Nucleus accumbens (tissue), 56 donors: Measurements from ENCODE around the gene CHST7.

Experiments used
- DNase-seq, 56 donors: peaks; one replicate each; lab custom pipeline; 2025; lab: John Stamatoyannopoulos, UW

Gene CHST7

DNA sequence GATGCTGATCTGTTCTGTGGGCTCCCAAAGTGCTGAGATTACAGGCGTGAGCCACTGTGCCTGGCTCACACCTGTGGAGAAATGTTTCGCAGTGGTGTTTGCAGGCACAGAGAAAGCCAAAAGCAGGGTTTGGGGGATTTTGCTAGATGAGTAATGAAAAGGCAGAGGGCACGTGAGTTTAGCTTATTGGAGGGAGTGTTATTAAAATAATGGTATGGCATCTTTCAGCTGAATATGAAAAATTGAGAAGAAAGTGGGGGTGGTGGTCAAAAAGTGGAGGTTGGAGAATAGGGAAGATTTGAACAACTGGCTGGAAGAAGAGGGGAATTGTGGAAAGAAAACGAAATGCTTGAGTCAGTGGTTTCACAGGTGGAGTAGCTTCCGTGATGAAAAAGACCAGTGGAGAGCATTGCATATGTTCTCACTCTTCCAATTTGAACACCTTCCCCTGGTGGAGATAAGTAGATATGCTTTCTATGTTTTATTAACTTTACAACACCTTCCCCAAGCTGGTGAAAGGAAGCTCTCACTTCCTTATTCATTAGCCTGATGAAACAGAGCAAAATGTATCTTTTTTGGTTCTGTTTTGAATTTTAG lies 1.1 kb upstream of the CHST7 start:
- DNase-seq = no peak

GRCh38 chrX:46573892-46574773 lies 568 bp downstream of the CHST7 start:
- DNase-seq = peak in 20 of 56 donors; percentile 0 to 60 (median 16)

DNA sequence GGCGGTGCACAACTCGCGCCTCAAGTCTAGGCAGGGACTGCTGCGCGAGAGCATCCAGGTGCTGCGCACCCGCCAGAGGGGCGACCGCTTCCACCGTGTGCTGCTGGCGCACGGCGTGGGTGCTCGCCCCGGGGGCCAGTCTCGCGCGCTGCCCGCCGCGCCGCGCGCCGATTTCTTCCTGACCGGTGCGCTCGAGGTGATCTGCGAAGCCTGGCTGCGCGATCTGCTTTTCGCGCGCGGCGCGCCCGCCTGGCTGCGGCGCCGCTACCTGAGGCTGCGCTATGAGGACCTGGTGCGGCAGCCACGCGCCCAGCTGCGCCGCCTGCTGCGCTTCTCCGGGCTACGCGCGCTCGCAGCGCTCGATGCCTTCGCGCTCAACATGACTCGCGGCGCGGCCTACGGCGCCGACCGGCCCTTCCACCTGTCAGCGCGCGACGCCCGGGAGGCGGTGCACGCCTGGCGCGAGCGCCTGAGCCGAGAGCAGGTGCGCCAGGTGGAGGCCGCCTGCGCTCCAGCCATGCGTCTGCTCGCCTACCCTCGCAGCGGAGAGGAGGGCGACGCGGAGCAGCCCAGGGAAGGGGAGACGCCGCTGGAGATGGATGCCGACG lies 1.3 kb downstream of the CHST7 start:
- peak in 7 of 56 donors; percentile 1 to 25 (median 4) for DNase-seq

GRCh38 chrX:46575586-46575985 lies 2.0 kb downstream of the CHST7 start:
- DNase-seq = peak in 1 of 56 donors; percentile 3

DNA sequence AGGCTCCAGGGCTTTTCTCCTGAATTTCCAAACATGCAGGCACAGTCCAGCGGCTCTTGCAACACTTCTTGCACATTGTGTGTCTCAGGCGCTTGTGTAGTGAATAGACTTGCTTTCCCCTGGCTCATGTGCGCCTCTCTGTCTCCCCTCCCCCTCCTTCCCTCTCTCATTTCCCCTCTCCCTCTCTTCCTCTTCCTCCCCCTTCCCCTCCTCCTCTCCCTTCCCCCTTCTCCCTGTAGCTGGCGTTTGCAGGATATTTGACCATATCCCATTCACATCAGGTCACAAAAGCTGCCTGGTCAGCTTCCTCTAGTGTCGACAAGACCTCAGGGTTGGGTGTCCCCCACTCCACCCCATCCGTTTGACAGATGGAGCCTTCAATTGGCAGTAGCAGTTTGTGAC lies 2.4 kb downstream of the CHST7 start:
- DNase-seq = peak in 13 of 56 donors; percentile 1 to 25 (median 4)

DNA sequence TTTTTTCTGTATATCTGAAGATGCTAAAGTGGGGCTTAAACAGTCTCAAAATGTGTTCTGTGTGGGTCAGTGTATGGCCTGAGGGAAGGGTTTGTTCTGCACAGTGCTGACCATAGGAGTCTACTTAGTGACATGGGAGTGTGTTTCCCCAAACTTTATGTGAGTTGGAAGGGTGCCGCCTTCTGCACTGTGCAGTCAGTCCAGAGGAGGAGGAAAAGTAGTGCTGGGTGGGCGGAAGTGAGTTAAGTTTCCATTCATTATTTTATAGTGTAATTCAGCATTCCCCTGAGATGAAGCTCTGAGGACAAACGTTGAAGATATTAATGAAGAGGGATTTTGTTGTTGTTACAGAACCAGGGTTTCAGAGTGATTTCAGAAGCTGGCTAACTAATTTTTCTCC lies 2.9 kb downstream of the CHST7 start:
- peak in 4 of 56 donors; percentile 0 to 26 (median 5) for DNase-seq

DNA sequence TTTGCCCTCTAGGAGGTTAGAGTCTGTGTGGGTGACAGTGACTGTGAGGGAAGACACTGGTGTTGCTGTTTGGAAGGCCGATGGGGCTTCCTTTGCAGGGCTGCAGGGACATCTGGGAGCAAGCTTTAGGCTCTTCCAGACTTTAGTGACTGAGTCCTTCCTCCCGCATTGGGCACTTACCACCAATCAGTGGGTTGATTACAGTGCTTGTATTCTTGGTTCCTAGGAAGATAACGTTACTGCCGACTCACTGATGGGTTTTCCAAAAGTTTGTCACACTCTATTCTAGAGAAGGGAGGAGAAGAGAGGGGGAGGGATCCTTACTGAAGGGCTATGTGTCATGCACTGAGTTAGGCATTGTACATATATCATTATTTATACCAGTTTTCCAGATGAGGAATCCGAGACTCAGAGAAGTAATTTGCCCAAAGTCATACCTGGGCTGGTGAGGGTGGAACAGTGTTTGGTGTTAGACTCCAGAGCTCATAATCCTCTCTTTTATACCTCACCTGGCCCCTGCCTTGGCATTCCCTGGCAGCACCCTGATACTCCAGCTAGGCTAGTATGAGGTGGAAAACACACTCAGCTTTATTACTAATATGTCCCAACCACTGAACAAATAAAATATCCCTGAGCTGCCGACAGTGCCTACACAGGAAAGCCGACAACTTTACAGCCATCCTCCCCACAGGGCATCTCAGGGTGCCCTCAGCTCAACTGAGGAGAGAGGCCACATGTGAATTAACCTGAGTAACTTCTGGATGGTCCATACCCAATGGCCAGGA lies 3.8 kb downstream of the CHST7 start:
- no peak for DNase-seq

- DNase-seq = no peak
Observed at GRCh38 chrX:46579250-46579649, 5.7 kb downstream of the CHST7 start.

GRCh38 chrX:46580613-46581012 lies 7.0 kb downstream of the CHST7 start:
- no peak for DNase-seq

- DNase-seq = no peak
Observed at GRCh38 chrX:46582325-46582724, 8.8 kb downstream of the CHST7 start.

DNA sequence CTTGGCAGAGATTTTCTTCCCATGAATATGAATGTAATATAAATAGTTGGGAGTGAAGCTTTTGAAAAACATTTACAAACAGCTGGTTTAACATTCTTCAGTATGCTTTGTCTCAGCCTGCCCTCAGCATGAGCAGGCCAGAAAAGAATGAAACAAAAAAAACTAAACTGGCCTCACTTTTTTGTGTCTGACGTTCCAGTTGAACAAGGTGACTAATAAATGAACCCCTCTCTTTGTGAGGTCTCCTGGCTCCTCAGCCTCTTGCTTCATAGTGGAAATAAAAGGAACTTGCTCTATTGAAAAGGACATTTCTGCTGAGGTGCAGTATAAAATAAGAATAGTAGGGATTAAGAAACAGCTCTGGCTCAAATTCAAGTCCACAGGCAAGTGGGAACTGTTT lies 9.4 kb downstream of the CHST7 start:
- DNase-seq = peak in 2 of 56 donors; percentile 5 to 11

DNA sequence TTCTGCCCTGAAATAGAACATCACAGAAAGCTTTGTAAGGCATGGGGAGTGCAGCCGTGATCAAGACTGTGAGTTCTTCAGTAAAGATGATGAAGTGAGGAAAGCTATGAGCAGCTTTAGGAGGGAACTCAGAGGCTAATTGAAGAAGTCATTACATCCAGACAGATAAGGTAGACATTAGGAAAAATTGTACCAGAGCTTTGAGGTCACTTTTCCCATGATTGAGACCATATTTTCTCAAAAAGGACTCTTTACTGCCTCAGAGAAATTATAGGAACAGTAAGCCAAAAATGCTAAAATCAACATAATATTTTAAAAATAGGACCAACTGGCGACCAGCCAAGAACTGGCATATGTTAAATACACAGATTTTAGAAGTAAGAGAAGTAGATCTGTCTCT lies 11.2 kb downstream of the CHST7 start:
- DNase-seq = no peak

DNA sequence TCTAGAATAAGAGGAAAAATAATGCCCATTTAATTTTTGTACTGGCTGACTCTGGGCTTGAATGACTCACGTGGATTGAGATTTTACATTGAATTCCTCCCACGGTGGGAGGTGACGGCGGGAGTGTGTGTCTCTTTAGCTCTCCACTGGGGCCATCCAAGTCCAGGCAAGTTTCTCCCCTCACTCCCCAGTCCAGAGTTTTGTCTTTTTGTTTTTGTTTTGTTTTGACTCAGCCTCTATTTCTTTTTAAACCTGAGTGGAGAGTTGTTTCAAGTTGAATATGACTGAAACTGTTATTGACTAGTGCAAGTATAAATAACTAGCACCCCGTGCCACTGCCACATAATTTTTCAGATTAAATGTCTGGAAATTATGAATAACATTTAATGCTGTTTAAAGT lies 13.6 kb downstream of the CHST7 start:
- DNase-seq = no peak

GRCh38 chrX:46587753-46588171 lies 14.2 kb downstream of the CHST7 start:
- DNase-seq = no peak

- peak in 13 of 56 donors; percentile 0 to 55 (median 11) for DNase-seq
Observed at GRCh38 chrX:46588263-46588662, 14.7 kb downstream of the CHST7 start.

DNA sequence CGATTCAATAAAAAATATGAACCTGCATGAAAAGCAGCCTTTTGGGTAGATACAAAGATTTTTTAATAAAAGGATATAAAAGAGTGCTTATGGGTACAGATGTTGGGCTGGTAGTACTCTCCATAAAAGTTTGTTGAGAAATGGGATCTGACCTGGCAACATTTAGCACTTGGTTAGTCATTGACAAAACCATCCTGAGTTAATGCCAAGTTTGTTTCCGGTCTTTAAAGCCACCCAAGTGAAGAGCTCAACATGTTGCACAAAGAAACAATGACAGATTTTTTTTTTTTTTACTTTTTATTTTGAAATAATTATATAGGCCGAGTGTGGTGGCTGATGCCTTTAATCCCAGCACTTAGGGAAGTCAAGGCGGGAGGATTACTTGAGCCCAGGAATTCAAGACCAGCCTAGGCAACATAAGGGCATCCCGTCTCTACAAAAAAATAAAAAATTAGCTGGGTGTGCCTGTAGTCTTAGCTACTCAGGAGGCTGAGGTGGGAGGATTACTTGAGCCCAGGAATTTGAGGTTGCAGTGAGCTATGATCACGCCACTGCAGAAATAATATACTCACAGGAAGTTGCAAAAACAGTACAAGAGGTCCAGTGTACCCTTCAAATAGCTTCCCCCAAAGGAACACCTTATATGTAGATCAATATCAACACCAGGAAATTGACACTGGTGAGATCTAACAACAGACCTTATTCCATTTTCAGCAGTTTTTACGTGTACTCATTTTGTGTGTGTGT lies 16.6 kb downstream of the CHST7 start:
- DNase-seq = no peak

- DNase-seq = no peak
Observed at GRCh38 chrX:46595084-46595483, 21.5 kb downstream of the CHST7 start.

DNA sequence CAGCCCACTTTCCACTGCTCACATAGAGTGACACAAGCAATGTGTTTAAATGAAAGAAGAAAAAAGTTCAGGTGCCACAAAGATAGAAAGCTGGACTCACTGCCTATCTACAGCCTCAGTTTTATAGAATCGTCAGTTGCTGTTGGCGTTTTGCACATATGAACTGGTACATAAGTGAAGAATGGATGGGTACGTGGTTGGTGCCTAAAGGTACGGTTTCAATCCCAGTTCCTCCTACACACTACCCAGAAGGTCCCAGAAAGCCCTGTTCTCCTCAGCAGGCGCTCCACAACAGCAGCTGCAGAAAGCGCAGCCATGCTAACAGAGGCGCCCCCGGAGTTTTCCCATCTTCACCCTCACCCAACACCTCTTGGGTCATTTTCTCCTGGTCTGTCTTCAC lies 23.6 kb downstream of the CHST7 start:
- no peak for DNase-seq

DNA sequence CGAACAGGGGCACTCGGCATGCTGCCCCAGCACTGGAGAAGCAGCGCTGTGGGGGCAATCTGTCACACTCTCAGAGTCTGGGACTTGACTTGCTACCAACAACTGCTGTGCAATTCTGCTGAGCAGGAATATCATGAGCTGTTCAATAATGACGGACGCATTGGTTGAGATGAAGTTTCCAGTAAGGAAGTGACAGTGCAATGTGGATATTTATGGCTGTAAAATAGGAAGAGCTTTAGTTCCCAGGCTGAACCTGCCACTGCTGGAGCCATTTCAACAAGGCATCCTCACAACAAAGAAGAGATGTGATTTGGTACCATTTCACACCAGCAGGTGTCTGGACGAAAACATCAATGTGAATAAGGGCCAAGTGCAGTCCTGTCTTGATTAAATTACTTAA lies 24.2 kb downstream of the CHST7 start:
- peak in 4 of 56 donors; percentile 0 to 7 (median 2) for DNase-seq

DNA sequence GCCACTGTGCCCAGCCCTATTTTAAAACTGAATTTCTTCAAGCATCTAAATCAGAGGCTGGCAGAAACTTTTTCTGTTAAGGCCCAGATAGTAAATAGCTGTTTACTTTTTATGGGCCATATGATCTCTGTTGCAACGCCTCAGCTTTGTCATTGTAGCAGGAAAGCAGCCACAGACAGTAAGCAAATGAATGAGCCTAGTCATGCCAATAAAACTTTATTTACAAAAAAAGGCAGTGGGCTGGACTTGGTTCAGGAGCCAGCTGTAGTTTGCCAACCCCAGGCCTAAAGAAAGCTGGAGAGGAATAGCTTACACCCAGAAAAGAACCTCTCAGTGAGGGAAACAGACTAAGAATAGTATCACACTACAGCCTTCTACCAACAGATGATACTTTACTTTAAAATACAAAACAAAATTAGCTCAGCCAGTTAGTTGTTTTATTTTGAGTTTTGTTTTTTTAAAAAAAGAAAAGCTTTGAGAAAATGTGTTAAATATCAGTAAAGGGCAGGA lies 25.5 kb downstream of the CHST7 start:
- DNase-seq = no peak
